Body of pancreas (tissue), 4 donors: ENCODE data around the gene C4A.

ENCODE experiments used
- CTCF ChIP-seq, 7 experiments: fragments of 450-650 bp in 4 of 7; fragments of 200-600 bp in 3 of 7; sonication (generic) in 3 of 7; IDR thresholded peaks; one replicate each; pipeline ENCODE4 v1.5.1; 2016 to 2019; ENCODE audit warnings: antibody characterized with exemption in 7 of 7
- POLR2A ChIP-seq, 3 donors: fragments of 450-650 bp; IDR thresholded peaks; one replicate each; pipeline ENCODE4 v1.6.1; 2016; ENCODE audit warnings: antibody characterized with exemption in 3 of 3, mild to moderate bottlenecking in 2 of 3

GRCh38 chr6:31947864-31948263 lies 34.0 kb upstream of the C4A start:
- TF ChIP-seq POLR2A (IDR thresholded peaks at IDR 0.05) (no peak), CTCF (IDR thresholded peaks at IDR 0.05) (no peak)
